Nephron progenitor cell (in vitro differentiated cells): ENCODE data around the gene FAM161A.
"Not testable (repeated sequence)": the region's sequence is repeated elsewhere in the genome, so short reads cannot be mapped to it uniquely, and the experiment has no call there.

ENCODE experiments used
- DNase-seq: peaks from one replicate; pipeline ENCODE4 v3.0.0; 2021
- H3K27ac Mint-ChIP-seq: 2 replicates; pipeline ENCODE4 v1.8.0; 2021; ENCODE audit warnings: mild to moderate bottlenecking, moderate library complexity, mixed read lengths
- H3K27me3 Mint-ChIP-seq: 2 replicates; pipeline ENCODE4 v1.8.0; 2021; ENCODE audit warnings: mild to moderate bottlenecking, low read depth, mixed read lengths; ENCODE audit not compliant: poor library complexity
- H3K36me3 Mint-ChIP-seq: 2 replicates; pipeline ENCODE4 v1.8.0; 2021; ENCODE audit warnings: low read depth, mixed read lengths
- H3K4me1 Mint-ChIP-seq: 2 replicates; pipeline ENCODE4 v1.8.0; 2021; ENCODE audit warnings: mixed read lengths
- H3K4me3 Mint-ChIP-seq: 2 replicates; pipeline ENCODE4 v1.8.0; 2021; ENCODE audit warnings: mild to moderate bottlenecking, moderate library complexity, mixed read lengths
- H3K9me3 Mint-ChIP-seq: 2 replicates; pipeline ENCODE4 v1.8.0; 2021; ENCODE audit warnings: mild to moderate bottlenecking, moderate library complexity, mixed read lengths
- CTCF ChIP-seq: fragments of 200-600 bp; sonication (generic); IDR thresholded peaks from 2 replicates; pipeline ENCODE4 v1.5.0; 2021; ENCODE audit warnings: antibody characterized with exemption

FAM161A gene

GRCh38 chr2:61802548-61802947 is 51.3 kb downstream of the FAM161A start:
- Mint-ChIP-seq H3K4me1 (no peaks in the 10 kb centered on the region), H3K27ac (no peak overlapping the region), H3K4me3 (no peak overlapping the region), H3K27me3 (peaks cover 14% of the 10 kb centered on the region), H3K9me3 (peaks cover 7% of the 10 kb centered on the region), H3K36me3 (no peaks in the 10 kb centered on the region)
- no peak for TF ChIP-seq CTCF
- DNase-seq = no peak

- TF ChIP-seq CTCF = no peak
- Mint-ChIP-seq H3K9me3 (peaks cover 7% of the 10 kb centered on the region), H3K4me1 (no peaks in the 10 kb centered on the region), H3K36me3 (no peaks in the 10 kb centered on the region), H3K27me3 (peaks cover 28% of the 10 kb centered on the region), H3K4me3 (no peak overlapping the region), H3K27ac (no peak overlapping the region)
- no peak for DNase-seq
Observed at GRCh38 chr2:61799099-61799498, 54.8 kb downstream of the FAM161A start.

- H3K36me3 Mint-ChIP-seq, H3K4me3 Mint-ChIP-seq, H3K4me1 Mint-ChIP-seq, DNase-seq, H3K27ac Mint-ChIP-seq, H3K9me3 Mint-ChIP-seq: not testable (repeated sequence)
- peaks cover 39% of the 10 kb centered on the region for H3K27me3 Mint-ChIP-seq
Observed at GRCh38 chr2:61797446-61797845, 56.4 kb downstream of the FAM161A start.

- no peaks in the 10 kb centered on the region for H3K36me3 Mint-ChIP-seq
Observed at GRCh38 chr2:61795408-61795807, 58.5 kb downstream of the FAM161A start.

GRCh38 chr2:61793389-61793836 is 60.4 kb downstream of the FAM161A start:
- Mint-ChIP-seq H3K9me3 (peaks cover under 1% of the 10 kb centered on the region), H3K27me3 (peaks cover 54% of the 10 kb centered on the region), H3K4me3 (peak overlapping the region; percentile 73), H3K27ac (no peak overlapping the region), H3K4me1 (peaks cover 3% of the 10 kb centered on the region), H3K36me3 (no peaks in the 10 kb centered on the region)
- peak; percentile 62 for TF ChIP-seq CTCF
- DNase-seq = peak; percentile 71

More at GRCh38 chr2:61795408-61795807, 58.5 kb downstream of the FAM161A start:
- no peak for DNase-seq
- H3K27ac Mint-ChIP-seq = no peak overlapping the region
- peaks cover 7% of the 10 kb centered on the region for H3K9me3 Mint-ChIP-seq
- peaks cover 51% of the 10 kb centered on the region for H3K27me3 Mint-ChIP-seq
- H3K4me3 Mint-ChIP-seq = no peak overlapping the region
- TF ChIP-seq CTCF = no peak
- peaks cover 3% of the 10 kb centered on the region for H3K4me1 Mint-ChIP-seq

GRCh38 chr2:61792355-61792890 is 61.4 kb downstream of the FAM161A start:
- TF ChIP-seq CTCF = no peak
- Mint-ChIP-seq H3K36me3 (no peaks in the 10 kb centered on the region), H3K27ac (no peak overlapping the region), H3K4me3 (no peak overlapping the region), H3K9me3 (no peaks in the 10 kb centered on the region), H3K4me1 (peaks cover 3% of the 10 kb centered on the region), H3K27me3 (peaks cover 59% of the 10 kb centered on the region)
- no peak for DNase-seq
